ENCODE results near the gene AGAP2.

Gene AGAP2

GRCh38 chr12:57674691-57675090, 63.9 kb downstream of the AGAP2 start:
- H3K4me3 ChIP-seq (ENCODE audit: low read depth, low read length): no peak overlapping the region
- TF ChIP-seq CTCF (IDR thresholded peaks at IDR 0.05; ENCODE audit: low read depth, low read length): no peak

Measured in WI38 (cell line).